Gastroesophageal sphincter (tissue), 4 donors: Measurements from ENCODE around the gene PCARE. TPM values are rescaled to one million over a fixed set of nuclear protein-coding genes. Genes with fewer than 3 reads are reported as not detected.

ENCODE experiments used
- ATAC-seq: fragments of 150-250 bp; one replicate; pipeline ENCODE4 v1.9.1; 2016; ENCODE audit warnings: mild to moderate bottlenecking, moderate library complexity
- H3K27ac ChIP-seq, 4 donors: fragments of 200-600 bp; sonication (generic) in 3 of 4; 1 replicate in 3 of 4; 2 replicates in 1 of 4; pipeline ENCODE4 v1.5.1; 2016 to 2019
- H3K27me3 ChIP-seq: fragments of 200-600 bp; sonication (generic); one replicate; pipeline ENCODE4 v1.5.1; 2019
- H3K36me3 ChIP-seq, 2 donors: fragments of 200-600 bp; sonication (generic); one replicate each; pipeline ENCODE4 v1.5.1; 2019; ENCODE audit warnings: control low read depth in 1 of 2
- H3K4me1 ChIP-seq, 3 donors: fragments of 200-600 bp; sonication (generic); 1 replicate in 2 of 3; 2 replicates in 1 of 3; pipeline ENCODE4 v1.5.1; 2016 to 2019; ENCODE audit warnings: control low read depth in 2 of 3
- H3K4me3 ChIP-seq, 2 donors: fragments of 200-600 bp; sonication (generic); one replicate each; pipeline ENCODE4 v1.5.1; 2019; ENCODE audit warnings: mild to moderate bottlenecking in 1 of 2, moderate library complexity in 1 of 2
- H3K9me3 ChIP-seq, 3 donors: fragments of 200-600 bp; sonication (generic); one replicate each; pipeline ENCODE4 v1.5.1; 2017 to 2019; ENCODE audit warnings: control low read depth in 2 of 3
- CTCF ChIP-seq, 4 experiments: fragments of 200-600 bp in 2 of 4; fragments of 450-650 bp in 2 of 4; sonication (generic) in 1 of 4; IDR thresholded peaks; one replicate each; pipeline ENCODE4 v1.5.1; 2017 to 2019; ENCODE audit warnings: antibody characterized with exemption in 4 of 4, mild to moderate bottlenecking in 2 of 4, moderate library complexity in 2 of 4
- EP300 ChIP-seq: sonication (generic); formaldehyde crosslinking; IDR thresholded peaks from one replicate; pipeline ENCODE4 v1.6.1; 2017; ENCODE audit warnings: antibody characterized with exemption, mild to moderate bottlenecking
- POLR2A ChIP-seq, 2 donors: fragments of 450-650 bp; IDR thresholded peaks; one replicate each; pipeline ENCODE4 v1.6.1; 2017; ENCODE audit warnings: antibody characterized with exemption in 2 of 2, mild to moderate bottlenecking in 2 of 2, moderate library complexity in 1 of 2
- POLR2AphosphoS5 ChIP-seq: sonication (generic); formaldehyde crosslinking; IDR thresholded peaks from one replicate; pipeline ENCODE4 v1.6.1; 2017; ENCODE audit warnings: antibody characterized with exemption
- WGBS, 2 donors: methylation state at CpG; one replicate each; pipeline ENCODE4 v1.1.5; 2018; ENCODE audit warnings: low coverage in 1 of 2; 5-methylcytosine and 5-hydroxymethylcytosine counted together
- total RNA-seq, 4 donors: library from RNA; depleted of rRNA; stranded (reverse); fragments of >200 nt; gene quantifications; one replicate each; pipeline ENCODE4 v1.1.0, GENCODE V29; 2016

Gene PCARE
- total RNA-seq = under 1 TPM in 1 of 4 donors, not detected in 3; under 0.01 TPM

GRCh38 chr2:29074411-29074810 lies at the start of gene PCARE:
PCARE (minus strand) TSS chr2:29074523; CDS start chr2:29074261, 262 bp downstream.
- H3K4me1 ChIP-seq = no peaks in the 10 kb centered on the region
- no peaks in the 10 kb centered on the region for H3K27me3 ChIP-seq
- 67 to 93% methylated on average over 8 of the region's 8 CpGs for WGBS, 2 donors
- TF ChIP-seq POLR2A (IDR thresholded peaks at IDR 0.05) (no peak), POLR2AphosphoS5 (no peak), EP300 (no peak), CTCF (IDR thresholded peaks at IDR 0.05) (no peak)
- H3K4me3 ChIP-seq = no peak within 1 kb of the TSS
- ATAC-seq = no peak
- H3K9me3 ChIP-seq = peaks cover 0 to 5% (median 0%) of the 10 kb centered on the region in 3 donors
- H3K27ac ChIP-seq = no peak within 1 kb of the TSS
- no peaks in the 10 kb centered on the region for H3K36me3 ChIP-seq

- no peak for ATAC-seq
- peaks cover 0 to 37% of the 10 kb centered on the region in 2 donors for H3K36me3 ChIP-seq
- TF ChIP-seq EP300 = no peak
- no peak overlapping the region for H3K27ac ChIP-seq
- peaks cover 0 to 43% (median 0%) of the 10 kb centered on the region in 3 donors for H3K4me1 ChIP-seq
- peaks cover 0 to 10% (median 0%) of the 10 kb centered on the region in 3 donors for H3K9me3 ChIP-seq
- WGBS, 2 donors = 79 to 83% methylated on average over 3 of the region's 3 CpGs
- H3K4me3 ChIP-seq = no peak overlapping the region
- no peaks in the 10 kb centered on the region for H3K27me3 ChIP-seq
These were observed 49.5 kb upstream of the PCARE start for GRCh38 chr2:29123617-29124349.

GRCh38 chr2:29120846-29121245 lies 46.5 kb upstream of the PCARE start:
- TF ChIP-seq EP300 = no peak
- no peak for TF ChIP-seq POLR2AphosphoS5
- no peak for TF ChIP-seq POLR2A (IDR thresholded peaks at IDR 0.05)
- no peak for TF ChIP-seq CTCF (IDR thresholded peaks at IDR 0.05)
- no peak for ATAC-seq

GRCh38 chr2:29119211-29119610 lies 44.9 kb upstream of the PCARE start:
- Histone ChIP-seq H3K27me3 (no peaks in the 10 kb centered on the region), H3K9me3 (peaks cover 0 to 4% (median 0%) of the 10 kb centered on the region in 3 donors), H3K36me3 (peaks cover 0 to 20% of the 10 kb centered on the region in 2 donors), H3K27ac (no peak overlapping the region), H3K4me1 (peaks cover 0 to 56% (median 8%) of the 10 kb centered on the region in 3 donors), H3K4me3 (no peak overlapping the region)
- TF ChIP-seq CTCF (IDR thresholded peaks at IDR 0.05) (no peak), POLR2AphosphoS5 (no peak), EP300 (no peak), POLR2A (IDR thresholded peaks at IDR 0.05) (no peak)
- no peak for ATAC-seq
- WGBS, 2 donors = 65 to 68% methylated on average over 4 of the region's 4 CpGs

More at GRCh38 chr2:29120846-29121245, 46.5 kb upstream of the PCARE start:
- Histone ChIP-seq H3K9me3 (peaks cover 0 to 10% (median 0%) of the 10 kb centered on the region in 3 donors), H3K4me1 (peaks cover 0 to 47% (median 8%) of the 10 kb centered on the region in 3 donors), H3K36me3 (peaks cover 0 to 36% of the 10 kb centered on the region in 2 donors), H3K27ac (no peak overlapping the region), H3K4me3 (no peak overlapping the region), H3K27me3 (no peaks in the 10 kb centered on the region)
- WGBS, 2 donors = 70 to 80% methylated on average over 2 of the region's 2 CpGs

- 60 to 61% methylated on average over 2 of the region's 2 CpGs for WGBS, 2 donors
- H3K27ac ChIP-seq = peak overlapping the region in 1 of 4 donors; percentile 48
- TF ChIP-seq EP300 (no peak), POLR2A (IDR thresholded peaks at IDR 0.05) (no peak), POLR2AphosphoS5 (no peak), CTCF (IDR thresholded peaks at IDR 0.05) (no peak)
These were observed 43.4 kb upstream of the PCARE start for GRCh38 chr2:29117636-29118303.

More at GRCh38 chr2:29117636-29118303, 43.4 kb upstream of the PCARE start:
- no peak for ATAC-seq
- Histone ChIP-seq H3K27me3 (no peaks in the 10 kb centered on the region), H3K4me1 (peaks cover 0 to 60% (median 11%) of the 10 kb centered on the region in 3 donors), H3K36me3 (peaks cover 0 to 7% of the 10 kb centered on the region in 2 donors), H3K4me3 (no peak overlapping the region), H3K9me3 (no peaks in the 10 kb centered on the region)
